ENCODE results near the gene NECTIN2.

Gene NECTIN2

DNA sequence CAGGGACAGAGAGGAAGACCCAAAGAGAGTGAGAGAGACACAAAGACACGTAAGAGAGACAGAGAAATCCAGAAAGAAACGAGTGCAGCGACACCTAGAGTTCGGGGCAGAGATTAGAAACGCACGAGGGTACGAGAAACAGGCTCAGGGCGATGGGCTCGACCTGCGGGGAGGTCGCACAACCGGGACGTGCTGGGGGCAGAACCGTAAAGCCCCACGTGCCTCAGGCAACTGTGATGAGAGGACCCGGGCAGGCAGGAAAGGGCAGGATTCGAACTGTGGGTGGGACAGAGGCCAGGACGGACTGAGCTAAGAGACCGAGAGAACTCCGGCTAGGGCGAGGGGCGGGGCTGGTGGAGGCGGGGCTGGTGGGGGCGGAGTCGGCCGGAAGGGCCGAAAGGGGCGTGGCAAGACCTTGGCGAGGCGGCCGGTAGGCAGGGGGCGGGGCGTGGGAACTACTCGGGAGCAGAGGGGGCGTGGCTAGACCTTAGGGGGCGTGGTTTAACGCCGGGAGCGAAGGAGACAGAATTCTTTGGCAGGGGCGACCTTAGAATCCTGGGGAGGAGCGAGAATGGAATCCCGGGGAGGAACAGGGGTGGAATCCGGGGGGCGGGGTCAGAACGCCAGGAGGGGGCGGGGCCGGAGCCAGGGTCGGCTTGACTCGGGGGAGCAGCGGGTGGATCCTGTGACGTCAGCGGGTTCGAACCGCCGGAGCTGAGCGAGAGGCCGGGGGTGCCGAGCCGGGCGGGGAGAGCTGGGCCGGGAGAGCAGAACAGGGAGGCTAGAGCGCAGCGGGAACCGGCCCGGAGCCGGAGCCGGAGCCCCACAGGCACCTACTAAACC, at the start of gene NECTIN2:
NECTIN2 (plus strand) TSS at position 686 of the 843 bp plus-strand sequence. CDS start 229 bp downstream, outside the sequence.
- peak; percentile 90 for DNase-seq

DNA sequence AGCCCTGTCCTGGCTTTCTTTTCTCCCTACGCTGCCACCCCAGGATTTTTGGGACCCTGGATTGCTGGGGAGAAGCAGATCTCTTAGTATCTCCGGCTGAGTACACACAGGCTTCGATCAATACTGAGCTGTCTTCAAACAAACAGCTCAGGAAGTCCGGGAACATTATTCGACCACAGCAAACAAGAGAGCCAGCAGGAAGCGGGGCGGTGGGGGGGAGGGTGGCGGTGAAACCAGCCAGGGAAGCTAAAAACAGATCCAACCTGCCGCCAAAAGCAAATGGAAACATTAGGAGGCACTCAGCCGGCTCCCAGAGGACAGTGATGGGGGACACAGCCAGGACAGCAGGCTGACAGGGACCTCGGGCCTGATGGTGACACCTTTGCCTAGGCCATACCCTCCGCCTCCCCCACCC, 49.4 kb upstream of the NECTIN2 start:
- no peak for DNase-seq

DNA sequence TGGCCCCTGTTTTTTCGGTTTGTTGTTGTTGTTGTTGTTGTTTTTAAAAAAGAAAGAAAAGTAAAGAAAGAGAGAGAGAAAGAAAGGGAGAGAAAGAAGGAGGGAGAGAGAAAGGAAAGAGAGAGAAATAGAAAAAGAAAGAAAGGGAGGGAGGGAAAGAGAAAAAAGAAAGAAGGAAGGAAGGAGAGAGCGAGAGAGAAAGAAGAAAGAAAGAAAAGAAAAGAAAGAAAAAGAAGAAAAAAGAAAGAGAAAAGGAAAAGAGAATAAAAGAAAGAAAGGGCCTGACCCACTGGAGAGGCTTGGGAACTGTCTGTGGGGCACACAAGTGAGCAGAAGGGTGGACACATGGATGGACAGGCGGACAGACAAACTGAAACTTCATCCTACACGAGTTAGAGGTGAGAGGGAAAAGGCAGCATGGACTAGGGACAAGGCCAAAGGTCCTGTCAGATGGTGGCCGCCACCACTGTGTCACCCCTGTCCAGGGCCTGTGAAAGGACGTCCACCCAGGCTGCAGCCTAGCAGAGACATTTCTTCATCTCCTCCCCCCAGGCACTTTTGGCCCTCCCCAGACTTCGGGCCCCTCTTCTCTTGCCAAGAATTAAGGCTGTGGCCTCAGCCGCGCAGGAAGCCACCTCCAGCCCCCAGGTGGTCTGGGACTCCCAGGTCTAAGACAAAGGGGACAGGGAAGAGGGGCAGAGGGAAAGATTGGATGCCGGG, 46.3 kb upstream of the NECTIN2 start:
- no peak for DNase-seq

DNA sequence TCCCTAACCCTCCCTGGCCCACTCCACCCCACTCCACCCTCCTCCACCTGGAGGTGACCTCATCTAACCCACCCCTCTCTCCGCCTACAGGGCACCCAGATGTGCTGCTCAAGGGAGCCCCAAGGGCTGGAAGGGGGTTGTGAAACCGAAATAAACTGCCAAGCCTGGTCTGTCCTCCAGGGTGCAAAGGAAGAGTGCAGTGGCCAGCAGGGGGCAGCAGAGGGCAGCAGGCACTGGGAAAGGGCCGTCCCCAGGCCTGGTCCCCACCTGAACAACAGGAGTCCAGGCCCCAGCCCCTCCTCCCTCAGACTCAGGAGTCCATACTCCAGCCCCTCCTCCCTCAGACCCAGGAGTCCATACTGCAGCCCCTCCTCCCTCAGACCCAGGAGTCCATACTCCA, 45.6 kb upstream of the NECTIN2 start:
- DNase-seq = peak; percentile 74

DNA sequence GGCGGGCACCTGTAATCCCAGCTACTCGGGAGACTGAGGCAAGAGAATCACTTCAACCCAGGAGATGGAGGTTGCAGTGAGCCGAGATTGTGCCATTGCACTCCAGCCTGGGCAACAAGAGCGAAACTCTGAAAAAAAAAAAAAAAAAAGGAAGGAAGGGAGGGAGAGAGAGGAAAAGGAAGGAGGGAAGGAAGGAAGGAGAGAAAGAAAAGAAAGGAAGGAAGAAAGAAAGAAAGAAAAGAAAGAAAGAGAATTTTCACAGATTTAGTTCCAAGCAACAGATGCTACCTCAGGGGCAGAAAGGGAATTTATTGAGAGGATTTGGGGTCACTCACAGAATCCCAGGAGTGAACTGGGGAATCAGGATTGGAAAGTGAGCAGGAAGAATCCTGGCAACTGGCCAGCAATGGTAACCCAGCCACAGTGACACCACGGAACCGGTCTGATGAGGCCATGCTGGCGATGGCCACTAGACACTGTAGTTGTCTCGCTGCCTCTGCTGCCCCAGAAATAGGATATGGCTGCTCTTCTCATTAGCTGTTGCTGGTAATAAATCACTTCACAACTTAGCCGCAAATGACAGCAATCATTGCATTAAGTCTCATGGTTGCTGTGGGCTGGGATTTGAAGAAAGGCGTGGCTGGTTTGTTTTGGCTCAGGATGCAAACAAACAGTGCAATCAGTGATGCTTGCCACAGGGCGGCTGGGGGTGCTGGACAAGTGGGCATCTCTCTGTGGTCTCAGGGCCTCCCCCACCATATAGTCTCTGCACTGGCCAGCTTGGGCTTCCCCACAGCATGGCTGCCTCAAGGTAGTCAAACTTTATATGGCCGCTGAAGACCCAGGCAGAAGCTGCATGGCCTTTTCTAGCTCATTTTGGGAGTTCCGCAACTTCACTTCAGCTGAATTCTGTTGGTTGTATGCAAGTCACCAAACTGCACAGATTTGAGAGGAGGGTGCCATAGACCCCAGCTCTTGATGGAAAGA, 42.4 kb upstream of the NECTIN2 start:
- DNase-seq = no peak

DNA sequence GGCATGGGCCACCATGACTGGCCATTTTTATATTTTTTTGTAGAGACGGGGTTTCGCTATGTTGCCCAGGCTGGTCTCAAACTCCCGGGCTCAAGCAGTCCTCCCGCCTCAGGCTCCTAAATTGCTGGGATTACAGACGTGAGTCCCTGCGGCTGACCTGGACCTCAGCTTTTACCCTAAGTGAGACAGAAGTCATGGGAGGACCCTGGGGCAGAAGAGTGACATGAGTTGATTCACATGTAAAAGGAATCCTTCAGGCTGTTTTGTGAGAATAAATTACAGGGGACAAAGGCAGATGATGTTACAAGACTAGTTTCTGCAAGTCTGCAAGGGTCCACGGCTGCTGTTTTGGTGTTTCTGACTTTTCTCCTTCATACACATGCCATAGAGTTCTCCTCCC, 39.8 kb upstream of the NECTIN2 start:
- DNase-seq = no peak

DNA sequence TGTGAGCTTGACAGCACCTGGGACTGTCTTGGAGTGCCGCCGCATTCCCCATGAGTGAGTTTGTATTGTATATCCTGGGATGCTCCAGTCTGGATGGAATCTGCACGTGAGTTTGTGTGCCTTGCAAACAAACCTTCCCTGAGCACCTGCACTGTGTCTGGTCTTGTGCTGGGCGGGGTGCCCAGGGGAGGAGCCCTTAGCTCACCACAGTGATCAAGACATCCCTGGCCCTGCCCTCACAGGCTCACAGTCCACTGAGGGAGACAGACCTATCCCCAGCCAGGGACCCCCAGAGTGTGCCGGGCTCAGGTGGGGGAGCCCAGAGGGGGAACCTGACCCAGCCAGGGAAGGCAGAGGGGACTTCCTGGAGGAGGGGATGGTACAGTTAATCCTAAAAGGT, 38.9 kb upstream of the NECTIN2 start:
- no peak for DNase-seq

DNA sequence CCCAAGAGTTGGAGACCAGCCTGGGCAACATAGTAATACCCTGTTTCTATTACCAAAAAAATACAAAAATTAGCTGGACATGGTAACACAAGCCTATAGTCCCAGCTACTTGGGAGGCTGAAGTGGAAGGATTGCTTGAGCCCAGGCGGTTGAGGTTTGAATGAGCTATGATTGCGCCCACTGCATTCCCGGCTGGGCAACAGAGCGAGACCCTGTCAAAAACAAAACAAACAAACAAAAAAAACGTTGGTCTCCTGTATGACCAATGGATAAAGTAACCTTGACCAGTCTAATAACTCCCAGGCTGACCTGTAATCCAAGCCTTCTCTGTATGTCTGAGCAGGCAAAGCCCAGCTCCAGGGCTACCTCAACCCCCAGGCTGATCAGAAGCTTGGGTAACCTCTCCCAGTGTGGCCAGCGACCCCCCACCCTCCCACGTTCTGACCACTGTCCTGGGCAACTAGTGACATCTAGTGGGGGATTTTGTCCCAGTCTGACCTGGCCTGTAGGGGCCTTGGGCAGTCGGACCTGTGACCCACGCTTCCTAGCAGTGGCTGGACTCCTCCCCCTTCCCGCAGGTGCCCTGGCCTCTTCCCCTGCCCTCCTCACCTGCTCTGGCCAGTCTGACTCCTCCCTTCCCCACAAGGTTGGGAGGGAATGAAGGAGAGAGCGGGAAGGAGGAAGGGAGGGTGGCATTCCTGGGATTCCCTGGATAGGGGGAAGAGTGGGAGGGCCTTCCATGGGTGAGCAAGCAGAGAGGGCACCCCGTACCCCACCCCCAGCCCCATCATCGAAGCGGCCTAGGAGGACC, 38.2 kb upstream of the NECTIN2 start:
- no peak for DNase-seq

DNA sequence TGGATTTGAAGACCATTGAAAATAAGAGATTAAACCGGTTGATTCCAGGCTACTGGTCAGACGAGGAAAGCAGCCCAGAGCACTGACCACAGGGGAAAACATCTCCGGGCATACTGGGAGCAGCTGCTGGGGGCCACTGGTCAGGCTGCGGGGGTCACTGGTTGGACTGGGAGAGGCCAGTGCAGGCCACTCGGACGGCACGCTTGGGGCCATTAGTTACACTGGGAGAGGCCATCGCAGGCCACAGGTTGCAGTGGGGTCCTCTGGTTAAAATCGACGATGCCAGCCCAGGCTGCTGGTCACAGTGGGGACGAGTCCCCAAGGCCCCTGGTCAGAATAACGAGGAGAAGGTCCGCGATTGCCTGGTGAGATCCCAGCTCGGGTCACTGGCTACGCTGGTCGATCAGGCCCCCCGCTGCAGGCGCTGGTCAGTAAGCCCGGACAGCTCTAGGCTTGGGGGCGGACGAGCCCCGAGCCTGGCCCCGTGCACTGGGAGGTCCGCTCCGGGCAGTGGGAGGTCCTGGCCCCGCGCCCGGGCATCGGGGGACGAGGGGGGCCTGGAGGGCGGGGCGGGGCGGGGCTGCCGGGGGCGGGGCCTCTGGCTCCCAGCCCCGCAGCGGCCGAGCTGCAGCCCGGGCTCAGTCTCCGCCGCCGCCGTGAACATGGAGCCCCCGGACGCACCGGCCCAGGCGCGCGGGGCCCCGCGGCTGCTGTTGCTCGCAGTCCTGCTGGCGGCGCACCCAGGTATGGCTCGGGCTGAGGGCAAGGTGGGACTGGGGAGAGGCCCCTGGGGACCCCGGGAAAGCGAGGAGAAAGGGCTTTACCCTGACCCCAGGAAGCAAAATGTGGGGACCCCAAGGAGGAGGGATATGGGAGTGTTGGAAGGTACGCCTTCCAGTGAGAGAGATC, 37.4 kb upstream of the NECTIN2 start, which contains the start of gene BCAM:
BCAM (plus strand) TSS at position 641 of the 909 bp plus-strand sequence; CDS start at position 663, 22 bp downstream.
- DNase-seq = peak; percentile 8

DNA sequence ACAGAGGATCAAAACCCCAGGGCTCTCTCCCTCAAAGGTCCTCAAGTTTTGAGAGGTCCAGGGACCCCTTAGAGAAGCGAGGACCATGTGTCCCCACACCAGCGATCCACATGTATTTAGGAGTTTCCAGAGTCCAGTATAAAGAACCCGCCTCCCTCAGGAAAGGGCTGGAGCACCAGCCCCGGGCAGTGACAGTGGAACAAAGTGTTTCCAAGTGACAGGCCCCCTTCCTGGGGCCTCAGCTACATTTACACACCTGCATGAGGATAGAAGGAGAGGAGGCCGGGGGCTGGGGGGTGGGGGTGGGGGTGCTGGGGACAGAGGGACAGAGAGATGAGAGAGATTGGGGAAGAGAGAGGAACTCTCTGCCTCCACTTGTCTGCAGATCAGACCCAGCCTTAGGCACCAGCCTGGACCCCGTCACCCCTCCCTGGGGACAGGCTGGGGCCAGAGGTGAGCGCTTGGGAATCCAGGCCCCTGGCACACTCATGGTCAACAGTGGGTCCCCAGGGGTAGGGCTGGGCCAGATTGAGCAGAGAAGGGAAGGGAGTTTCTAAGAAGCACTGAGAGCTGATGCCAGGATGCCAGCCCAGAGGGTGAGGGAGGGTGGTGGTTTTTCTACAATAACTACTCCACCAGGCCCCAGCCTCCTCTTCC, 36.4 kb upstream of the NECTIN2 start:
- no peak for DNase-seq

DNA sequence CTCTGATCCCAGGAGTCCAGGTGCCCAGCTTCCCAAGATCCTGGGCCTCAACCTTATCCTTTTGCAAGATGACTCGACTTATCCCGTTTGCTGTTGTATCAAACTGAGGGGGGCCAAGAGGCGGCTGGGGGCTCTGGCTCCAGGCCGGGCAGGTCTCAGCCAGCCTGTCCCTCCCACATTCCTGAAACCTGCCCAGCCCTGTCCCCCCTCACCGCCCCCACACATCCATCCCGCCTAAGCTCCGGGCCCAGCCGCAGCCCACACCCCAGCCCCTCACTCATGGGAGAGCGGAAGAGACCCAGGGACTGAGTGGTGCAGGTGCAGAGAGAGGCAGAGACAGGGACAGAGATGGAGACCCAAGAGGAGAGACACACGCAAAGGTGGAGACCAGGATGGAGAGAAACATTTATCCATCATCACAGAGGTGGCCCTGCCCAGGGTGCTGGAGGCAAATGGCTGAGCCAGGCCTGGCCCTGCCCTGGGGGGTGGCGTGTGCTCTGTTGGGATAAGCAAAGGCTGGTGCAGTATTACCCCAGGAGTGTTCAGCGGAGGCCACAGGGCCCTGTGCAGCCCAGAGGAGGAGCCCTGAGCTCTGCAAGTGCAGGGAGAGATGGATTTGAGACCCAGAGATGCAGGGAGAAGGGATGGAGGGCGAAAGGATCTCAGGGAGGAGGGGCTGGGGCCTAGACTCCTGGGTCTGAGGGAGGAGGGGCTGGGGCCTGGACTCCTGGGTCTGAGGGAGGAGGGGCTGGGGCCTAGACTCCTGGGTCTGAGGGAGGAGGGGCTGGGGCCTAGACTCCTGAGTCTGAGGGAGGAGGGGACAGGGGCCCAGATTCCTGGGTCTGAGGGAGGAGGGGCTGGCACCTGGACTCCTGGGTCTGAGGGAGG, 35.6 kb upstream of the NECTIN2 start:
- peak; percentile 12 for DNase-seq

DNA sequence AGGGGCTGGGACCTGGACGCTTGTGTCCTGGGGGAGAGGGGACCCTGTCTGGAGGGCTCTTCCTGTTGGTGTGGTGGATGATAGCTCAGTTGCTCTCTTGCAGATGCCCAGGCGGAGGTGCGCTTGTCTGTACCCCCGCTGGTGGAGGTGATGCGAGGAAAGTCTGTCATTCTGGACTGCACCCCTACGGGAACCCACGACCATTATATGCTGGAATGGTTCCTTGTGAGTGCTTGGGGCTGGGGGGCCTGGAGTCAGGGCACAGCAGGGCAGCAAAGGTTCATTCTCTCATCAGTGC, 35.0 kb upstream of the NECTIN2 start:
- DNase-seq = no peak

DNA sequence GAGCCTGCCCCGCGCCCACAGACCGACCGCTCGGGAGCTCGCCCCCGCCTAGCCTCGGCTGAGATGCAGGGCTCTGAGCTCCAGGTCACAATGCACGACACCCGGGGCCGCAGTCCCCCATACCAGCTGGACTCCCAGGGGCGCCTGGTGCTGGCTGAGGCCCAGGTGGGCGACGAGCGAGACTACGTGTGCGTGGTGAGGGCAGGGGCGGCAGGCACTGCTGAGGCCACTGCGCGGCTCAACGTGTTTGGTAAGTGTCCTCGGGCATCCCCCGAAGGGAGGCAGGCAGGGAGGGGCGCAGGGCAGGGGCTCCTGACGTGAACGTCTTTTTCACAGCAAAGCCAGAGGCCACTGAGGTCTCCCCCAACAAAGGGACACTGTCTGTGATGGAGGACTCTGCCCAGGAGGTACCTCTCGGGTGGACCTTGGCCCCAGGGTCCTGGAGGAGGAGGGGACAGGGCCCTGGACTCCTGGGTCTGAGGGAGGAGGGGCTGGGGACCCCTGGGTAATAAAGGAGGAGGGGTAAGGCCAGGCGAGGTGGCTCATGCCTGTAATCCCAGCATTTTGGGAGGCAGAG, 33.9 kb upstream of the NECTIN2 start:
- DNase-seq = no peak

DNA sequence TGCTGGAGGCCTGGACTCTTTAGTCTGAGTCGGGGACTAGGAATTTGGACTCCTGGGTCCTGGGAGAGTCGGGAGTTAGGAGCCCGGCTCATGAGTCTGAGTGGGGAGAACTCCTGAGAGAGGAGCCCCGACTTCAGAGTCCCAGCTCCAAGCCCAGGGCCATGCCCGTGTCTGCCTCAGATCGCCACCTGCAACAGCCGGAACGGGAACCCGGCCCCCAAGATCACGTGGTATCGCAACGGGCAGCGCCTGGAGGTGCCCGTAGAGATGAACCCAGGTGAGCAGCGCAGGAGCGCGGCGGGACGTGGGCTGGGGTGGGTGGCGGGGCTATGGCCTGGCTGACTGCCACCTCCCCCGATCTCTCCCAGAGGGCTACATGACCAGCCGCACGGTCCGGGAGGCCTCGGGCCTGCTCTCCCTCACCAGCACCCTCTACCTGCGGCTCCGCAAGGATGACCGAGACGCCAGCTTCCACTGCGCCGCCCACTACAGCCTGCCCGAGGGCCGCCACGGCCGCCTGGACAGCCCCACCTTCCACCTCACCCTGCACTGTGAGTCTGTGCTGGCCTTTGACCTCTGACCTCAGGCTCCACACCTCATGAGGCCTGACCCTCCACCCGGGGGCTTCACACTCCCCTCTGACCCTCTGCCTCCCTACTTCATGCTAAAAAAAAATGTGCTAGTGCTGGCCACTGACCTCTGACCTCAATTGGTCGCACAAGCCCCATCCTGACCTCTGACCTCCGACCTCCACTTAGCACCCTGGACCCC, 32.8 kb upstream of the NECTIN2 start:
- no peak for DNase-seq

DNA sequence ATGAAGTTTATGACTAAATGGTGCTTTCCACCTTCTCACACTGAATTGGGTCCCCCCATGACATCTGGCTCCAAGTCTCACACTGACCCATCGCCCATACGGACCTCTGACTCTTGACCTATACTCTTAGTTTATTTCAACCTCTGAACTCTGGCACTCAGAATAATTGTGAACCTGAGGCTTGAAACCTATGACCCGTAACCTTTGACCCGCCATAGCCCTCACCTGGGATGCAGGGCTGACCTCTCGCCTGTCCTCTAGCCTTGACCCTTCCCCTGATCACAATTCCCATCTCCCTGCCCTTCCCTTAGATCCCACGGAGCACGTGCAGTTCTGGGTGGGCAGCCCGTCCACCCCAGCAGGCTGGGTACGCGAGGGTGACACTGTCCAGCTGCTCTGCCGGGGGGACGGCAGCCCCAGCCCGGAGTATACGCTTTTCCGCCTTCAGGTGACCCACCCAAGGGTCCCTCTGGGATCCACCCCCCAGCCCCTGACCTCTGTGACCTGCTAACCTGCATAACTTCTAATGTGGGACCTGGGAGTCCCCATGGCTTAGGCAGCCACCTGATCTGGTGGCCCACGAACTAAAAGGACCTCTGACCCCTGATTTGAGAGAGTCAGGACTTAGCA, 32.1 kb upstream of the NECTIN2 start:
- DNase-seq = no peak

DNA sequence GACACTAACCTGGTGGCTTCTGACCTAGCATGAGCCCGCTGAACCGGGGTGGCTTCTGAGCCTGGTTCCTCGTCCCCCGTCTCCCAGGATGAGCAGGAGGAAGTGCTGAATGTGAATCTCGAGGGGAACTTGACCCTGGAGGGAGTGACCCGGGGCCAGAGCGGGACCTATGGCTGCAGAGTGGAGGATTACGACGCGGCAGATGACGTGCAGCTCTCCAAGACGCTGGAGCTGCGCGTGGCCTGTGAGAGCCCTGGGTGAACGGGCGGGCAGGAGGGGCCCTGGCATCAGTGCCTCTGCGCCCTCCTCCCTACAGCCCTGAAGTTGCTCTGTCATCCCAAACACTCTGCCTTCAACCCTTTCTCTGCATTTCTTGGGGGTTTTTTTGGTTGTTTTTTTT, 31.6 kb upstream of the NECTIN2 start:
- no peak for DNase-seq

DNA sequence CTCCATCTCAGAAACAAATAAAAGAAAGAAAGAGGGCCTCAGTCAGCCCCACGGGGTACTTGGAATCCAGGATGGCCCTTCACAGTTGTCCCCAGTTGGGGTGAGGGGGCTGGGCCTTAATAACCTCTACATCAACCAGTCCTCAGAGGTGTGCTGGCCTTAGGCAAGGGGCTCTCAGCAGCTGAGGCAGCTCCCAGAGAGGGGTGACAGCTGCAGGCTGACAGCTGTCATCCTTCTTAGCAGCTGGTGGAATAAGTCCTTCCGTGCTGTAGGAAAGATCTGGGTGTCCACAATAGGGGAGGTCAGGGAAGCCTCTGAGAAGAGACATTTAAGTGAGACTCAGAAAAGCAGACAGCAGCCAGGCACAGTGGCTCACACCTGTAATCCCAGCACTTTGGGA, 29.8 kb upstream of the NECTIN2 start:
- no peak for DNase-seq
